G401 (cell line): Measurements from ENCODE around the gene IGSF5. TPM values are rescaled to one million over a fixed set of nuclear protein-coding genes. Genes with fewer than 3 reads are reported as not detected.
"Not testable (repeated sequence)": the region's sequence is repeated elsewhere in the genome, so short reads cannot be mapped to it uniquely, and the experiment has no call there.

Experiments used
- DNase-seq: peaks from one replicate; pipeline ENCODE4 v3.0.0-alpha.2; 2015; ENCODE audit warnings: low spot score
- in situ Hi-C: cut with HindIII; loops from 2 replicates; pipeline ENCODE4 v1.10.0; 2016; ENCODE audit warnings: low sequenced_read_pairs, mixed read lengths
- total RNA-seq: library from RNA; depleted of rRNA; stranded (reverse); fragments of >200 nt; shearing (Covaris generic); gene quantifications from 2 replicates; pipeline ENCODE4 v1.2.3, GENCODE V29; 2014; rRNA removed

Gene IGSF5
- total RNA-seq, result 0.51 TPM in 1 of 2 replicates, not detected in the other

DNA sequence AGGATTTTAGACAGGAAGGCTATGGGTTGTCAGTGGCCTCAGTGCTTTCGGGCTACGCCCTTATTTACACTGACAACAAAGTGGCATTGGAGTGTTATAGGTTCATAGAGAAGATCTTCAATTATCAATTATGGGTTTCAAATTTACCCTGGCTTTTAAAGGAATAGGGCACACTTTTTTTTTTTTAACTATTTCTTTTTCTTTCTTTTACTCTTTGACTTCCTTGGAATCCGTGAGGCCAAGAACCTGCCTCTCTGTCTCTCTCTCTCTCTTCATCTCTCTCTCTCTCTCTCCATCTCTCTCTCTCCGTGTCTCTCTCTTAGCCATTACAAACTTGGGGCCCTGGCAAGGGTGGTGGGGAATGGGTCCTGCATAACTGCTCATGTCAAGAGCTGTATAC is at the start of gene IGSF5:
Gene IGSF5, plus strand, starts transcription at position 301 of the 400 bp plus-strand sequence. CDS start 327 bp downstream, outside the sequence.
- in situ Hi-C loops, result not testable (repeated sequence)

DNA sequence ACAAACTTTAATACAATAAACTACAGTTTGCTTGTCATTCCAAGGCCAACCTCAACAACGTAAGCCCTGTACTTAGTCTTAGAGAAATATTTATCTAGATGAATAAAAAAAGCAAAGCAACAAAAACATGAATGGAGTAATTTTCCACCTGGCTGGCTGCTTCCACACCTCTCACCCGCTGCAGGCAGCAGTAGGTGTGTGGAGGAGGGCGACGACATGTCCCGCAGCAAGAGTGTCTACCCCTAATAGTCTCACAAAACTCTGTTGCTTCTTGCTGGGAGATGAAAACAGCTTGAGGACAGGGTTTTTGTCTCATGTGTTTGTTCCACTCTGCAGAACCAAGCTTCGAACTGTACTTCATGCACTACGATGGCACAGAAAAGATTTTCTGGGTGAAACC is 48.8 kb upstream of the IGSF5 start:
- DNase-seq, result no peak
- in situ Hi-C loops, result no loop called here

More for the DNA sequence above, at the start of gene IGSF5:
- DNase-seq, result not testable (repeated sequence)

DNA sequence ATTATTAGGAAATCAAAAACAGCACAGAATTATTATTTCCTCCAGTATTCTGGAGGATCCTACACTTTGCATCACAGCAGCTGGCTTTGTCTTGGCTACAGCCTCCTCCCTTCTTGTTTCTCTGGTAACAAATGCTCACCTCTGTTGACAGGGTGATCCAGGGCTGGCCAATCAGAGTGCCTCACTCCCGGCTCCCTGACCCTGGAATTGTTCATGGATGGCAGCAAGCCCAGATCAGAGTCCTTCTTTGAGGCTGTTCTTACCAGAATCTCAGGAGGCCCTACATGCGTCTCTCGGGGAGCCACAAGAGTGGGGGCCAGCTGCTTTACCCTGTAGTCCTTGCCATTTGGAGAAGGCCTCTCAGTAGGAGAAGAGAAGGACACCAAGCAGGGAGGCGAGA is 48.4 kb upstream of the IGSF5 start:
- in situ Hi-C loops, result no loop called here
- no peak for DNase-seq

DNA sequence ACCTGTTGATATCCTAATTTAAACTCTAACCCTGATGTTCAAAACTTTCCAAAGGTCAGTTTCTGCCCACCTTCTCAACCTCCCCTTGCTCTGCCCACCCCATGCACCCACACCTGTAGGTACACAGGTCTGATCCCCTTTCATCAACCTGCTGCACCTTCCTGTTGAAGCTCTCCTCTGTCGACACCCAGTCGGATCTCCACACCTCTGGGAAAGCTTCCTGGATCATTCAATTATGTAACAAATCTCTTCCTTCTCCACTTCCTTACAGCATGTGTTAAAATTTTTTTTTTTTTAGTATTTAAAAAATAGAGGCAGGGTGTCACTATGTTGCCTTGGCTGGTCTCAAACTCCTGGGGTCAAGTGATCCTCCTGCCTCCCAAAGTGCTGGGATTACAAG is 44.7 kb upstream of the IGSF5 start:
- no peak for DNase-seq
- in situ Hi-C loops, result no loop called here

GRCh38 chr21:39703578-39703977 is 41.4 kb upstream of the IGSF5 start:
- in situ Hi-C loops, result no loop called here

DNA sequence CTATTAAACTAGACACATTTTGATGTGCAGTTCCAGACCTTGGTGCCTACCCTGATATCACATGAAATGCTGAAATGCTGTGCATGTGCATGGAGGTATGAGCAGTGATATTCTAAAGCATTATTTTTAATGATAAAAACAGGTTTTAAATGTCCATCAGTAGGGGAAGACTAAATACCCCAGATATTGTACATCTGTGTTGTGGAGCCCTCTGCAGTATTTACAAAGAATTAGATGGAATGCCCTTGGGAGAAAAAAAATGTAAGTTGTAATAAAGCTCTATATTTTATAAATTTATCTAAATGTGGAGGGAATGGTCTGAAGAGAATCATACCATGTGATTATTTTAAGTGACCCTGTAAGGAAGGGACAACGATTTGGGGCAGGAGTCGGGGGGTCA is 39.1 kb upstream of the IGSF5 start:
- no peak for DNase-seq

More at GRCh38 chr21:39703578-39703977, 41.4 kb upstream of the IGSF5 start:
- DNase-seq, result no peak

DNA sequence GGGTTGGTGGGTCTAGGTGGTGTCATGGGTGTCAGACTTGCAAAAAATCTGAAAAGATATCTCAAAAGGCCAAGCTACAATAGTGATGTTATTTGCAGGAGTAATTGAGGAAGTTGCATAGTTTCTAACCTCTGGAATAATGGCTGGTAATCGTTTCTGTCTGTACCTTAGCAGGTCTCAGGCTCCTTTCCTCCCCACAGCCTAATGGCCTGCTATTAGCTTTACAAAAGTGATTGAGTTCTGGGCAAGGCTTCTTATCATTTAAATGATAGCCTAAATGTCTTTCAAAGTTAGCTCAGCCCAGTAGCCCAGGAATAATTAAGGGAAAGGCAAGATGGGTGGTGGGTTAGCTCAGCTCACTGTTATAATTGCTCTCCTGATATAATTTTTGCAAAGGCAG is 37.7 kb upstream of the IGSF5 start:
- no peak for DNase-seq
- in situ Hi-C loops, result no loop called here

More for the DNA sequence above, 39.1 kb upstream of the IGSF5 start:
- in situ Hi-C loops, result no loop called here

DNA sequence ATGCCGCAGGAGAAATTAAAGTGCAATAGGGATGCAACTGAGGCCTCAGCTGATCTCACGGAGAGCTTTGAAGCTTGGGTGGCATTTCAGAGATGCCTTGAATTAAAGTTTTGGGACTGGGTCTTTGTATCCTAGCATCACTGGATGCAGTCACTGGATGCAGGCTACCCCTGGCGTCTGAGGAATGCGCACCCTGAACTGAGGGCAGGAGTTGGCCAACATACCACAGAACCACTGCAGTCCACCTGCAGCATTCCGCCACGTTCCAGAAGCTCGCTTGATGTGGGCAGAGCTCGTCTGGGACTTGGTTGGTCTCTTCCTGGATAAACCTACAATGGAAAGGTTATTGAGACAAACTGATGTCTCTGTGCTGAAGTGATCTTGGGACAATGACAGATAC is 34.1 kb upstream of the IGSF5 start:
- in situ Hi-C loops, result no loop called here
- DNase-seq, result no peak

DNA sequence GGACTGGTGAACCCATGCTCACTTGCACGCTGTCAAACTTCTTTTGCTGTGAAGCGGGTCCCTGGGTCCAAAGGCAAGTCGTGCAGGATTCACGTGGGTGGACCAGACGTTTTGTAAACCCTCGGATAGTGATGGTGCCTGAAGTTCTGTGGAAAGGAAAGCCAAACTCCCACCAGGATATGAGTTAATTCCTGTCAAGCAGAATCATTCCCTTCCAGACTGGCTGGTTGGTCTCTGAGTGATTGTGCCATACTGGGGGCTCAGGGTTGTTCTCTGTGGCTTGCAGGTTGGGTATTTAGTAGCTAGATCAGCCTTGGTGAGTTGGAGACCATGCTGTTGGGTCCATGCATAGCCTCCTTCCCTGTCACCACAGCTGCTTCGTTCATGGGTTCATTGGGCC is 32.7 kb upstream of the IGSF5 start:
- in situ Hi-C loops, result no loop called here
- DNase-seq, result no peak

GRCh38 chr21:39712976-39713375 is 32.0 kb upstream of the IGSF5 start:
- DNase-seq, result no peak
- in situ Hi-C loops, result no loop called here

- no peak for DNase-seq
- in situ Hi-C loops, result no loop called here
These were observed 31.1 kb upstream of the IGSF5 start for GRCh38 chr21:39713905-39714304.

GRCh38 chr21:39714331-39714730 is 30.7 kb upstream of the IGSF5 start:
- DNase-seq, result no peak
- in situ Hi-C loops, result no loop called here

- peak; percentile 49 for DNase-seq
- in situ Hi-C loops, result no loop called here
These were observed 29.1 kb upstream of the IGSF5 start for GRCh38 chr21:39715804-39716397.

GRCh38 chr21:39720126-39720778 is 24.7 kb upstream of the IGSF5 start:
- DNase-seq, result no peak
- in situ Hi-C loops, result no loop called here

- in situ Hi-C loops, result no loop called here
These were observed 23.1 kb upstream of the IGSF5 start for GRCh38 chr21:39721885-39722284.

DNA sequence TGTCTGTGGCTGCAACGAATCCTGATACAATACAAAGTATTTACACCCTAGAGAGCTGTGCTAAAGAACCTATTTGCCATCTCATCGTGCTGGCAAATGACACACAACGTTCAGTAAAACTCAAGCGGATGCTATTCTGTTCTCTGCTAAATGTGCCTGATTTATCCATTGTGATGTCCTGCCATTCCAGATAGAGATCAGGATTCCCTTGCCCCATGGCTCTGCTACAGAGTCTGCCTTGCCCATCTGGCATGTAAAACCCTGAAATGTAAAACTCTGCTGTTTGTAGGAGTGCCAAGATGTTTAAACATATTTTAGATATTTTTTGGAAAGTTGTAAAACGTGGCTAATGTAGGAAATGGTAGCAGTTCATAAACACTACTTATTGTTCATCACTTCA is 20.0 kb upstream of the IGSF5 start:
- no peak for DNase-seq
- in situ Hi-C loops, result no loop called here

More at GRCh38 chr21:39721885-39722284, 23.1 kb upstream of the IGSF5 start:
- no peak for DNase-seq

DNA sequence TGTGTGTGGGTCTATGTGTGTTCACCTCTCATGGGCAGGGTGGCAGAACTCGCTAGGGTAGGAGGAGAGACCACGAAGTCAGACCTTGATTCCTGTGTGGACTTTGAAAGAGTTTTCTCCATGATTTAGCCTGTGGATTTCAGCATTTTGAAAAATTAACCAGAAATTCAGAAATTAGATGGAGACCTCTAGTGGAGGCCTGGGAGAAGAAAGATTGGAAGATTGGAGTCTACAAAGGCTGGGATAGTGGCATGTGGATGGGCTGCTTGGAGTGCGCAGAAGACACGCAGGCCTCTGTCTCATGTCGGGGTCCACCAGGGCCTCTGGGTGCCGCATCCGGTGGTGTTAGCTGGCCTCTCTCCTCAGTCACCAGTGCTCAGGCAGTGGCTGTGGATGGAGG is 18.9 kb upstream of the IGSF5 start:
- in situ Hi-C loops, result no loop called here

GRCh38 chr21:39727401-39728120 is 17.4 kb upstream of the IGSF5 start:
- DNase-seq, result no peak
- in situ Hi-C loops, result no loop called here

More for the DNA sequence above, 18.9 kb upstream of the IGSF5 start:
- no peak for DNase-seq

DNA sequence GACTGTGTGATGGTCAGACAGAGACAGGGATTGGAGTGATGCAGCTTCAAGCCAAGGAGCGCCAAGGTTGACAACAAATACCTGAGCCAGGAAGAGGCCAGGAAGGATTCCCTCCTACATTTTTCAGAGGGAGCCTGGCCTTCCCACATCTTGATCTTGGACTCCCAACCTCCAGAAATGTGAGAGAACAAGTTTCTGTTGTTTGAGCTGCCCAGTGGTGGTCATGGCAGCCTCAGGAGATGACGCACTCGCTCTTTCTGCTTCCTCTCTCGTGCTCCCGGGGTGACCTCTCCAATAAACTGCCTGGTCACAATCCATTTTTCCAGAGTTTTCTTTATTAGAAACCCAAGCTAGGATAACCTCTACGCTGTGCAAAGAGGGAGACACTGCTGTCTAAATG is 16.6 kb upstream of the IGSF5 start:
- in situ Hi-C loops, result no loop called here

GRCh38 chr21:39730418-39731157 is 14.4 kb upstream of the IGSF5 start:
- in situ Hi-C loops, result no loop called here
- DNase-seq, result peak; percentile 4

More for the DNA sequence above, 16.6 kb upstream of the IGSF5 start:
- no peak for DNase-seq
